Glutamatergic neuron (in vitro differentiated cells): ENCODE data around the gene DVL1. TPM values are rescaled to one million over a fixed set of nuclear protein-coding genes. Genes with fewer than 3 reads are reported as not detected.

ENCODE experiments used
- DNase-seq: peaks from one replicate; pipeline ENCODE4 v3.0.0; 2022
- H3K27ac Mint-ChIP-seq: one replicate; pipeline ENCODE4 v1.8.0; 2020; ENCODE audit warnings: mild to moderate bottlenecking, mixed read lengths, inconsistent platforms; ENCODE audit not compliant: unreplicated experiment
- H3K27me3 Mint-ChIP-seq: one replicate; pipeline ENCODE4 v1.8.0; 2020; ENCODE audit warnings: mild to moderate bottlenecking, moderate library complexity, mixed read lengths, inconsistent platforms; ENCODE audit not compliant: unreplicated experiment
- H3K36me3 Mint-ChIP-seq: one replicate; pipeline ENCODE4 v1.8.0; 2020; ENCODE audit warnings: mild to moderate bottlenecking, mixed read lengths, inconsistent platforms; ENCODE audit not compliant: unreplicated experiment
- H3K4me1 Mint-ChIP-seq: one replicate; pipeline ENCODE4 v1.8.0; 2020; ENCODE audit warnings: mild to moderate bottlenecking, low read depth, mixed read lengths, inconsistent platforms; ENCODE audit not compliant: unreplicated experiment
- H3K4me3 Mint-ChIP-seq: one replicate; pipeline ENCODE4 v1.8.0; 2020; ENCODE audit warnings: mild to moderate bottlenecking, mixed read lengths, inconsistent platforms; ENCODE audit not compliant: unreplicated experiment
- H3K9me3 Mint-ChIP-seq: one replicate; pipeline ENCODE4 v1.8.0; 2020; ENCODE audit warnings: mild to moderate bottlenecking, moderate library complexity, mixed read lengths, inconsistent platforms; ENCODE audit not compliant: unreplicated experiment
- total RNA-seq: library from RNA; stranded (reverse); fragmentation: NEBNext Ultra II Directional; extraction: Animal tissue kit (Norgen Biotek cat#: 25700); gene quantifications from one replicate; pipeline ENCODE4 v1.2.1, GENCODE V29; 2021; ENCODE audit not compliant: unreplicated experiment
- TF ChIP-seq, protein P1 (sequence below): fragments of 200-600 bp; sonication (generic); IDR thresholded peaks from one replicate; pipeline ENCODE4 v1.5.0; 2021; ENCODE audit not compliant: partially characterized antibody, unreplicated experiment

Gene DVL1
- total RNA-seq, 1 donor from 2014 or later = 124 TPM

- peaks cover 12% of the 10 kb centered on the region for H3K4me1 Mint-ChIP-seq
- H3K27ac Mint-ChIP-seq = no peak overlapping the region
- DNase-seq = no peak
- H3K9me3 Mint-ChIP-seq = peaks cover 18% of the 10 kb centered on the region
- H3K27me3 Mint-ChIP-seq = peaks cover 12% of the 10 kb centered on the region
- no peaks in the 10 kb centered on the region for H3K36me3 Mint-ChIP-seq
- TF ChIP-seq, protein P1, sequence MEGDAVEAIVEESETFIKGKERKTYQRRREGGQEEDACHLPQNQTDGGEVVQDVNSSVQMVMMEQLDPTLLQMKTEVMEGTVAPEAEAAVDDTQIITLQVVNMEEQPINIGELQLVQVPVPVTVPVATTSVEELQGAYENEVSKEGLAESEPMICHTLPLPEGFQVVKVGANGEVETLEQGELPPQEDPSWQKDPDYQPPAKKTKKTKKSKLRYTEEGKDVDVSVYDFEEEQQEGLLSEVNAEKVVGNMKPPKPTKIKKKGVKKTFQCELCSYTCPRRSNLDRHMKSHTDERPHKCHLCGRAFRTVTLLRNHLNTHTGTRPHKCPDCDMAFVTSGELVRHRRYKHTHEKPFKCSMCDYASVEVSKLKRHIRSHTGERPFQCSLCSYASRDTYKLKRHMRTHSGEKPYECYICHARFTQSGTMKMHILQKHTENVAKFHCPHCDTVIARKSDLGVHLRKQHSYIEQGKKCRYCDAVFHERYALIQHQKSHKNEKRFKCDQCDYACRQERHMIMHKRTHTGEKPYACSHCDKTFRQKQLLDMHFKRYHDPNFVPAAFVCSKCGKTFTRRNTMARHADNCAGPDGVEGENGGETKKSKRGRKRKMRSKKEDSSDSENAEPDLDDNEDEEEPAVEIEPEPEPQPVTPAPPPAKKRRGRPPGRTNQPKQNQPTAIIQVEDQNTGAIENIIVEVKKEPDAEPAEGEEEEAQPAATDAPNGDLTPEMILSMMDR = no peak
- H3K4me3 Mint-ChIP-seq = no peak overlapping the region
Measured at GRCh38 chr1:1327291-1327690, 21.9 kb downstream of the DVL1 start.

GRCh38 chr1:1326075-1326605 lies 23.1 kb downstream of the DVL1 start:
- H3K9me3 Mint-ChIP-seq = peaks cover 15% of the 10 kb centered on the region
- H3K4me1 Mint-ChIP-seq = peaks cover 12% of the 10 kb centered on the region
- no peaks in the 10 kb centered on the region for H3K36me3 Mint-ChIP-seq
- H3K27me3 Mint-ChIP-seq = peaks cover 12% of the 10 kb centered on the region
- TF ChIP-seq, protein P1 = no peak
- no peak overlapping the region for H3K27ac Mint-ChIP-seq
- DNase-seq = no peak
- peak overlapping the region; percentile 15 for H3K4me3 Mint-ChIP-seq

GRCh38 chr1:1325288-1326074 lies 23.7 kb downstream of the DVL1 start:
- TF ChIP-seq, protein P1 = no peak
- no peaks in the 10 kb centered on the region for H3K36me3 Mint-ChIP-seq
- peaks cover 13% of the 10 kb centered on the region for H3K9me3 Mint-ChIP-seq
- H3K27me3 Mint-ChIP-seq = peaks cover 11% of the 10 kb centered on the region
- no peak overlapping the region for H3K27ac Mint-ChIP-seq
- no peak for DNase-seq
- H3K4me3 Mint-ChIP-seq = peak overlapping the region; percentile 69
- H3K4me1 Mint-ChIP-seq = peaks cover 12% of the 10 kb centered on the region

DNA sequence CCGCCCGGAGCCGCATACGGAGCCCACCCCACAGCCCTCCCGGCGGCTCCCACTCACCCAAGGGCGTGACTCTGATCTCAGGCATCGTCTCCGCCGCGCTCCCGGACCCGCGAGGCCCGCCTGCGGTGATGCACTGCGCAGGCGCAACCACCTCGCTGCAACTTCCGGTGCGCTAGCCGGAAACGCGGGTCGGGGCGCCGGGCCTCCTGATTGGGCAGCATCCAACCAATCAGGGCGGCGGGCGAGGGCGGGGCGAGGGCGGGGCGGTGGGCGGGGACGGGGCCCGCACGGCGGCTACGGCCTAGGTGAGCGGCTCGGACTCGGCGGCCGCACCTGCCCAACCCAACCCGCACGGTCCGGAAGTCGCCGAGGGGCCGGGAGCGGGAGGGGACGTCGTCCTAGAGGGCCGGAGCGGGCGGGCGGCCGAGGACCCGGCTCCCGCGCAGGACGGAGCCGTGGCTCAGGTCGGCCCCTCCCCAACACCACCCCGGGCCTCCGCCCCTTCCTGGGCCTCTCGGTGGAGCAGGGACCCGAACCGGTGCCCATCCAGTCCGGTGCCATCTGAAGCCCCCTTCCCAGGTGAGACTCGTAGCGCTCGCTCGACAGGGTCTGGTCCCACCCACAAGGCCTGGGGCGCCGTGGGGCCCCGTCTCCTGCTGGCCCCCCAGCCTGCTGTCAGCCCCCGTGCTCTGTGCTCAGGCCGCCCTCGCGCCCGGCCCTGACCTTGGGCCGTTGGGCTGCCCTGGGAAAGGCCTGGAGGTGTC lies 24.5 kb downstream of the DVL1 start, which contains the start of the genes CPTP and INTS11:
CPTP (plus strand) TSS at position 279 of the 764 bp plus-strand sequence. CDS start 2,109 bp downstream, outside the sequence.
INTS11 (minus strand) TSS at position 137 of the 764 bp plus-strand sequence; CDS start at position 85, 52 bp downstream.
- peak within 1 kb of the TSS; percentile 85 for H3K4me3 Mint-ChIP-seq
- H3K27ac Mint-ChIP-seq = peak within 1 kb of the TSS; percentile 82
- H3K27me3 Mint-ChIP-seq = peaks cover 7% of the 10 kb centered on the region
- peaks cover 7% of the 10 kb centered on the region for H3K9me3 Mint-ChIP-seq
- H3K4me1 Mint-ChIP-seq = peaks cover 6% of the 10 kb centered on the region
- no peaks in the 10 kb centered on the region for H3K36me3 Mint-ChIP-seq
- DNase-seq = peak; percentile 98
- TF ChIP-seq, protein P1 = no peak
